ENCODE measurements around the gene THADA.

DNA sequence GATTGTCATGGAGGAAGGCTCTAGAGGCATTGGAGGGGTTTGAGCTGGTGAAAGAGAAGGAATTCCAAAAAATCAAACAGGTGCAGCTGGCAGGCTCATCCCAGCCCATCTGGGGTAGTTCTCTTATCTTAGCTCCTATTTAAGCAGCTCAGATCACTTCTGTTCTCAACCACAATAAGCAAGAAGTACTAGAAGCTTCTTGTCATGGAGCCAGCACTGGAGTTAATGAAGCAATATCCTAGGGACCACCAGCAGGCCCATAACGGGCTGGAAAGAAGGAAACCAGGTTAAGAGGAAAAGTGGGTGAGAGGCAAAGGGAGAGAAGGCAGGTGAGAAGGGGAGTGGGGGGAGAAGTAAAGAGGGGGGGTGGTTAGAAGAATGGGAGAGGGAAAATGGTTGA is 268.7 kb downstream of the THADA start:
- TF ChIP-seq, protein P1, sequence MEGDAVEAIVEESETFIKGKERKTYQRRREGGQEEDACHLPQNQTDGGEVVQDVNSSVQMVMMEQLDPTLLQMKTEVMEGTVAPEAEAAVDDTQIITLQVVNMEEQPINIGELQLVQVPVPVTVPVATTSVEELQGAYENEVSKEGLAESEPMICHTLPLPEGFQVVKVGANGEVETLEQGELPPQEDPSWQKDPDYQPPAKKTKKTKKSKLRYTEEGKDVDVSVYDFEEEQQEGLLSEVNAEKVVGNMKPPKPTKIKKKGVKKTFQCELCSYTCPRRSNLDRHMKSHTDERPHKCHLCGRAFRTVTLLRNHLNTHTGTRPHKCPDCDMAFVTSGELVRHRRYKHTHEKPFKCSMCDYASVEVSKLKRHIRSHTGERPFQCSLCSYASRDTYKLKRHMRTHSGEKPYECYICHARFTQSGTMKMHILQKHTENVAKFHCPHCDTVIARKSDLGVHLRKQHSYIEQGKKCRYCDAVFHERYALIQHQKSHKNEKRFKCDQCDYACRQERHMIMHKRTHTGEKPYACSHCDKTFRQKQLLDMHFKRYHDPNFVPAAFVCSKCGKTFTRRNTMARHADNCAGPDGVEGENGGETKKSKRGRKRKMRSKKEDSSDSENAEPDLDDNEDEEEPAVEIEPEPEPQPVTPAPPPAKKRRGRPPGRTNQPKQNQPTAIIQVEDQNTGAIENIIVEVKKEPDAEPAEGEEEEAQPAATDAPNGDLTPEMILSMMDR (conservative IDR thresholded peaks at IDR 0.05 in 1 of 2, IDR thresholded peaks at IDR 0.05 in 1 of 2; ENCODE audit: low read depth in 1 of 2, low read length in 2 of 2): no peak
- TF ChIP-seq EZH2 (IDR thresholded peaks at IDR 0.05; ENCODE audit: low read length, missing control alignments): no peak
